Measurements from ENCODE around the gene ZC3H8. TPM values are rescaled to one million over a fixed set of nuclear protein-coding genes. Genes with fewer than 3 reads are reported as not detected.

The ZC3H8 gene
- total RNA-seq (26.0 and 27.2 TPM in 2 replicates), polyA plus RNA-seq (5.5 and 5.8 TPM in 2 replicates), polyA minus RNA-seq (1.2 and 3.7 TPM in 2 replicates)
- 21.4 TPM for total RNA-seq (2013)

- peaks cover 9 to 17% of the 10 kb centered on the region in 2 donors for H3K4me1 ChIP-seq (ENCODE audit: control insufficient read depth in 2 of 2, insufficient read depth in 2 of 2, low read length in 2 of 2)
- under 1% methylated on average over 62 of the region's 68 CpGs for WGBS (ENCODE audit: insufficient coverage)
- peak; percentile 89 for ATAC-seq (ENCODE audit: low read depth)
Measured at GRCh38 chr2:112254466-112255240, at the start of gene ZC3H8. ZC3H8 (minus strand) TSS chr2:112255042; CDS start chr2:112254981, 61 bp downstream.

More at GRCh38 chr2:112254466-112255240, at the start of gene ZC3H8:
- H3K4me3 Mint-ChIP-seq: peak within 1 kb of the TSS; percentile 93
- peaks cover 32% of the 10 kb centered on the region for H3K79me2 ChIP-seq (ENCODE audit: control insufficient read depth, insufficient read depth, low read length)
- peak within 1 kb of the TSS; percentile 87 for H3K4me2 ChIP-seq (replicated peaks; ENCODE audit: low read depth, low read length, poor library complexity, severe bottlenecking)
- H2AFZ ChIP-seq (ENCODE audit: insufficient read depth, low read depth, low read length, poor library complexity, severe bottlenecking): peak within 1 kb of the TSS; percentile 93
- H3K4me1 Mint-ChIP-seq: peaks cover 23% of the 10 kb centered on the region
- ChIA-PET POLR2A (interaction anchor here (0.7 to 1.4 kb wide), 4 partner anchors 20 to 330 kb away, joined by 3 to 6 read pairs (median 3); partner anchors contain the start of genes CHCHD5, FBLN7 and TMEM87B), CTCF (interaction anchor here (0.8 to 1.2 kb wide), 4 partner anchors 19 to 246 kb away, joined by 3 to 4 read pairs (median 4); no protein-coding TSS in a partner anchor)
- no peaks in the 10 kb centered on the region for H3K27me3 Mint-ChIP-seq
- H4K20me1 ChIP-seq (ENCODE audit: control insufficient read depth, insufficient read depth, low read length, poor library complexity, severe bottlenecking): no peaks in the 10 kb centered on the region
- peak within 1 kb of the TSS; percentile 85 for H3K9ac ChIP-seq (ENCODE audit: low read length)
- H3K27me3 ChIP-seq (replicated peaks in 1 of 4; ENCODE audit: control extremely low read depth in 1 of 4, control insufficient read depth in 3 of 4, insufficient read depth in 4 of 4, low read length in 3 of 4): no peaks in the 10 kb centered on the region
- H3K9me3 ChIP-seq (ENCODE audit: control extremely low read depth in 1 of 3, control insufficient read depth in 2 of 3, insufficient read depth in 1 of 3, low read length in 2 of 3): no peaks in the 10 kb centered on the region
- H3K9me3 Mint-ChIP-seq (ENCODE audit: insufficient read depth): no peaks in the 10 kb centered on the region
- intact Hi-C loops (cut with micrococcal nuclease): loop anchor here (1.0 to 10.0 kb wide), 7 partner anchors 21 to 367 kb away; partner anchors contain the start of genes CHCHD5, POLR1B and ZC3H6
- DNase-seq: peak; percentile 95
- H3K27ac ChIP-seq (ENCODE audit: low read length in 2 of 2): peak within 1 kb of the TSS; percentile 83 to 93
- H3K27ac Mint-ChIP-seq: peak within 1 kb of the TSS; percentile 92
- H3K36me3 ChIP-seq (replicated peaks in 1 of 2; ENCODE audit: control extremely low read depth in 1 of 2, control insufficient read depth in 1 of 2, extremely low read depth in 1 of 2, insufficient read depth in 2 of 2, low read length in 1 of 2): no peaks in the 10 kb centered on the region
- TF ChIP-seq EZH2 (IDR thresholded peaks at IDR 0.05; ENCODE audit: borderline replicate concordance, insufficient read depth, low read depth, low read length, poor library complexity, severe bottlenecking) (no peak), CTCF (IDR thresholded peaks at IDR 0.05) (no peak)
- H3K4me3 ChIP-seq (ENCODE audit: control extremely low read depth in 1 of 5, extremely low read depth in 1 of 5, insufficient read depth in 1 of 5, low read depth in 2 of 5, low read length in 4 of 5): peak within 1 kb of the TSS; percentile 72 to 84 (median 79)

Data from B cell (primary cell).